ENCODE results near the gene PDE1C. TPM values are rescaled to one million over a fixed set of nuclear protein-coding genes. Genes with fewer than 3 reads are reported as not detected.

The PDE1C gene
- total and polyA plus RNA-seq, 2 donors (not counting 1 experiment from before 2014, with no cell fraction given) = 0.52 TPM; not detected in 1

DNA sequence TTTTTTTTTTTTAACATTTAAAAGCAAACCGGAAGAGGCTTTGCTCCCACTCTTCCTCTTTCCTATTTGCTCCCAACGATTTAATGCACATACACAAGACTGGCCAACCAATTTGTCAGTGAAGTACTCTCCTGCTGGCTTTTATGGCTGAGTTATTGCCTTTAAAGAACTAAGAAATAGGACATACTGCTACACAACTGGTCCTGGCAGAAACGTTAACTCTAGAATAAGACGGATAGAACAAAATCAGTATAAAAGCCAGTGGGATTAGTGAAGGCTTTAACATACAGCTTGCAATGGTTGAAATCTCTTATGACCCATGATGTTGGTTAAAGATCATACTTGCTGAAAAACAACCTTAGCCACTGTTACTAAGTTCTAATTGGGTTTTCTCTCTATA, 47.2 kb downstream of the PDE1C start:
- H3K27ac Mint-ChIP-seq = no peak overlapping the region
- Histone ChIP-seq H3K27ac (ENCODE audit: low read length in 2 of 2) (no peak overlapping the region), H3K79me2 (ENCODE audit: control insufficient read depth, insufficient read depth, low read length) (no peaks in the 10 kb centered on the region), H3K4me3 (ENCODE audit: control extremely low read depth in 1 of 5, extremely low read depth in 1 of 5, insufficient read depth in 1 of 5, low read depth in 2 of 5, low read length in 4 of 5) (no peak overlapping the region), H3K4me1 (ENCODE audit: control insufficient read depth in 2 of 2, insufficient read depth in 2 of 2, low read length in 2 of 2) (no peaks in the 10 kb centered on the region), H4K20me1 (ENCODE audit: control insufficient read depth, insufficient read depth, low read length, poor library complexity, severe bottlenecking) (no peaks in the 10 kb centered on the region), H3K9ac (ENCODE audit: low read length) (no peak overlapping the region), H2AFZ (ENCODE audit: insufficient read depth, low read depth, low read length, poor library complexity, severe bottlenecking) (no peak overlapping the region), H3K9me3 (ENCODE audit: control extremely low read depth in 1 of 3, control insufficient read depth in 2 of 3, insufficient read depth in 1 of 3, low read length in 2 of 3) (no peaks in the 10 kb centered on the region), H3K36me3 (replicated peaks in 1 of 2; ENCODE audit: control extremely low read depth in 1 of 2, control insufficient read depth in 1 of 2, extremely low read depth in 1 of 2, insufficient read depth in 2 of 2, low read length in 1 of 2) (no peaks in the 10 kb centered on the region), H3K4me2 (replicated peaks; ENCODE audit: low read depth, low read length, poor library complexity, severe bottlenecking) (no peak overlapping the region), H3K27me3 (replicated peaks in 1 of 4; ENCODE audit: control extremely low read depth in 1 of 4, control insufficient read depth in 3 of 4, insufficient read depth in 4 of 4, low read length in 3 of 4) (no peaks in the 10 kb centered on the region)
- no peak overlapping the region for H3K4me3 Mint-ChIP-seq
- ChIA-PET CTCF (no interaction called here), POLR2A (no interaction called here)
- DNase-seq (no peak), ATAC-seq (ENCODE audit: low read depth) (no peak)
- TF ChIP-seq, protein P1, sequence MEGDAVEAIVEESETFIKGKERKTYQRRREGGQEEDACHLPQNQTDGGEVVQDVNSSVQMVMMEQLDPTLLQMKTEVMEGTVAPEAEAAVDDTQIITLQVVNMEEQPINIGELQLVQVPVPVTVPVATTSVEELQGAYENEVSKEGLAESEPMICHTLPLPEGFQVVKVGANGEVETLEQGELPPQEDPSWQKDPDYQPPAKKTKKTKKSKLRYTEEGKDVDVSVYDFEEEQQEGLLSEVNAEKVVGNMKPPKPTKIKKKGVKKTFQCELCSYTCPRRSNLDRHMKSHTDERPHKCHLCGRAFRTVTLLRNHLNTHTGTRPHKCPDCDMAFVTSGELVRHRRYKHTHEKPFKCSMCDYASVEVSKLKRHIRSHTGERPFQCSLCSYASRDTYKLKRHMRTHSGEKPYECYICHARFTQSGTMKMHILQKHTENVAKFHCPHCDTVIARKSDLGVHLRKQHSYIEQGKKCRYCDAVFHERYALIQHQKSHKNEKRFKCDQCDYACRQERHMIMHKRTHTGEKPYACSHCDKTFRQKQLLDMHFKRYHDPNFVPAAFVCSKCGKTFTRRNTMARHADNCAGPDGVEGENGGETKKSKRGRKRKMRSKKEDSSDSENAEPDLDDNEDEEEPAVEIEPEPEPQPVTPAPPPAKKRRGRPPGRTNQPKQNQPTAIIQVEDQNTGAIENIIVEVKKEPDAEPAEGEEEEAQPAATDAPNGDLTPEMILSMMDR (IDR thresholded peaks at IDR 0.05) = no peak
- TF ChIP-seq EZH2 (IDR thresholded peaks at IDR 0.05; ENCODE audit: borderline replicate concordance, insufficient read depth, low read depth, low read length, poor library complexity, severe bottlenecking) = no peak
- intact Hi-C loops (cut with micrococcal nuclease) = no loop called here
- no peaks in the 10 kb centered on the region for H3K4me1 Mint-ChIP-seq
- WGBS (ENCODE audit: insufficient coverage) = no CpG with 5 or more reads among the region's 4 CpGs
- no peaks in the 10 kb centered on the region for H3K27me3 Mint-ChIP-seq
- no peaks in the 10 kb centered on the region for H3K9me3 Mint-ChIP-seq (ENCODE audit: insufficient read depth)

DNA sequence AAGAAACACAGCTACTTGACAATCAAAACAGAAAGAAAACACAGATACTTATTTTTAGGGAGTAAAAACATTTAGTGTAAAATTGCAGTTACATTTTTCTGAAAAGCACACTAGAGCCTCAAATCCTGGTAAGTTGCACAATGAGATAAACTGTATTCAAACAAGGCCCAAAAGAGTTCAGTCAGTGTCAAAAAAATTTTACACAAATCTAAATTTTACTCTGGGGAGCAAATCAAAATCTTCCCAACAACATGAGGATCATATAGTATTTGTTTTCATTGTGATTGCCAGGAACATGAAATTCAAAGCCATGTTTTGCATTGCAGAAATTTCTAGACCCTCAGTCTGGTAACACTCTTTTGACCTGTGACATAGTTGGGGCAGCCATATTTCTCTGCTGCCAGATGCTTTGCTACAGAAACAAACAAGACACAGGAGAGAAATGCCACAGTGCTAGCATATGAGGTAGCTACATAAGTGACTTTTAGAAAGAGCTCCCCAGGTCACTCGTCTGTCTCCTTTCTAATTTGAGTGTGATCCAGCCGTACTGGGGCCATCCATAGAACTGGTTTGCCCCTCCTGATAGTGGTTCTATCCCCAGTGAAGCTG, 49.6 kb downstream of the PDE1C start:
- no peaks in the 10 kb centered on the region for H3K27me3 ChIP-seq (replicated peaks in 1 of 4; ENCODE audit: control extremely low read depth in 1 of 4, control insufficient read depth in 3 of 4, insufficient read depth in 4 of 4, low read length in 3 of 4)
- Mint-ChIP-seq H3K27ac (no peak overlapping the region), H3K4me1 (no peaks in the 10 kb centered on the region), H3K27me3 (no peaks in the 10 kb centered on the region), H3K4me3 (no peak overlapping the region), H3K9me3 (ENCODE audit: insufficient read depth) (no peaks in the 10 kb centered on the region)
- intact Hi-C loops (cut with micrococcal nuclease) = no loop called here
- no peaks in the 10 kb centered on the region for H4K20me1 ChIP-seq (ENCODE audit: control insufficient read depth, insufficient read depth, low read length, poor library complexity, severe bottlenecking)
- no peaks in the 10 kb centered on the region for H3K9me3 ChIP-seq (ENCODE audit: control extremely low read depth in 1 of 3, control insufficient read depth in 2 of 3, insufficient read depth in 1 of 3, low read length in 2 of 3)
- H3K4me3 ChIP-seq (ENCODE audit: control extremely low read depth in 1 of 5, extremely low read depth in 1 of 5, insufficient read depth in 1 of 5, low read depth in 2 of 5, low read length in 4 of 5) = no peak overlapping the region
- WGBS (ENCODE audit: insufficient coverage) = 86% methylated on average over 2 of the region's 2 CpGs
- no peak overlapping the region for H3K27ac ChIP-seq (ENCODE audit: low read length in 2 of 2)
- DNase-seq = no peak
- no peak overlapping the region for H3K9ac ChIP-seq (ENCODE audit: low read length)
- H2AFZ ChIP-seq (ENCODE audit: insufficient read depth, low read depth, low read length, poor library complexity, severe bottlenecking) = no peak overlapping the region
- H3K4me1 ChIP-seq (ENCODE audit: control insufficient read depth in 2 of 2, insufficient read depth in 2 of 2, low read length in 2 of 2) = no peaks in the 10 kb centered on the region
- no peaks in the 10 kb centered on the region for H3K36me3 ChIP-seq (replicated peaks in 1 of 2; ENCODE audit: control extremely low read depth in 1 of 2, control insufficient read depth in 1 of 2, extremely low read depth in 1 of 2, insufficient read depth in 2 of 2, low read length in 1 of 2)
- TF ChIP-seq EZH2 (IDR thresholded peaks at IDR 0.05; ENCODE audit: borderline replicate concordance, insufficient read depth, low read depth, low read length, poor library complexity, severe bottlenecking) = no peak
- TF ChIP-seq, protein P1 (IDR thresholded peaks at IDR 0.05) = no peak
- CTCF ChIA-PET = no interaction called here
- H3K79me2 ChIP-seq (ENCODE audit: control insufficient read depth, insufficient read depth, low read length) = no peaks in the 10 kb centered on the region
- no peak overlapping the region for H3K4me2 ChIP-seq (replicated peaks; ENCODE audit: low read depth, low read length, poor library complexity, severe bottlenecking)
- POLR2A ChIA-PET = no interaction called here
- ATAC-seq (ENCODE audit: low read depth) = no peak
